ENCODE measurements around the gene MELK.

GRCh38 chr9:36720043-36720442 is 147.3 kb downstream of the MELK start:
- TF ChIP-seq CHD1 (IDR thresholded peaks at IDR 0.05; ENCODE audit: low read depth, low read length) = no peak
- no peak for TF ChIP-seq MAFK (IDR thresholded peaks at IDR 0.05; ENCODE audit: low read depth, low read length)
